Measurements from ENCODE around the gene ATG2B. TPM values are rescaled to one million over a fixed set of nuclear protein-coding genes. Genes with fewer than 3 reads are reported as not detected.

ATG2B gene
- total RNA-seq, 4 donors from 2014 or later = 26.4 to 44.9 (median 37.6) TPM

DNA sequence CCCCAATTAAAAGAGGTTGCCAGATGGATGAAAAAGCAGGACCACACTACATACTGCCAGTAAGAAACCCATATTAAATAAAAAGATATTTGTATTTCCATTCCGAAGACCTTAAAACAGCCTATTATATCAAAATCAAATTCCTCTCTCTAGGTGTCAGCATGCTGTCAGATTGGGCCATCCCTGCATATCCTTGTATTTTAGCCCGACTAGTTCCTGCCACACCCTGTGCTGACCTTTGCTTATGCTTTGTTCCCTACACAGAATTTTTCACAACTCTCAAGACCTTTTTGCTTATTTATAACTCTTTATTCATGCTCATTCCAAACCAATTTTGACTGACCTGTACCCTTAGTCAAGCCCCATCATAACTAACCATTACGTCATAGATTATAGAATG lies 13.0 kb upstream of the ATG2B start:
- H3K9me3 ChIP-seq = no peaks in the 10 kb centered on the region
- no peak for DNase-seq (ENCODE audit: low spot score in 2 of 2)
- no peak overlapping the region for H3K27ac ChIP-seq
- peaks cover 0 to 6% (median 0%) of the 10 kb centered on the region in 4 donors for H3K4me1 ChIP-seq
- peaks cover 0 to 3% (median 0%) of the 10 kb centered on the region in 3 donors for H3K36me3 ChIP-seq
- TF ChIP-seq POLR2A (IDR thresholded peaks at IDR 0.05) (no peak), EP300 (IDR thresholded peaks at IDR 0.05) (no peak)
- TF ChIP-seq, protein P1, sequence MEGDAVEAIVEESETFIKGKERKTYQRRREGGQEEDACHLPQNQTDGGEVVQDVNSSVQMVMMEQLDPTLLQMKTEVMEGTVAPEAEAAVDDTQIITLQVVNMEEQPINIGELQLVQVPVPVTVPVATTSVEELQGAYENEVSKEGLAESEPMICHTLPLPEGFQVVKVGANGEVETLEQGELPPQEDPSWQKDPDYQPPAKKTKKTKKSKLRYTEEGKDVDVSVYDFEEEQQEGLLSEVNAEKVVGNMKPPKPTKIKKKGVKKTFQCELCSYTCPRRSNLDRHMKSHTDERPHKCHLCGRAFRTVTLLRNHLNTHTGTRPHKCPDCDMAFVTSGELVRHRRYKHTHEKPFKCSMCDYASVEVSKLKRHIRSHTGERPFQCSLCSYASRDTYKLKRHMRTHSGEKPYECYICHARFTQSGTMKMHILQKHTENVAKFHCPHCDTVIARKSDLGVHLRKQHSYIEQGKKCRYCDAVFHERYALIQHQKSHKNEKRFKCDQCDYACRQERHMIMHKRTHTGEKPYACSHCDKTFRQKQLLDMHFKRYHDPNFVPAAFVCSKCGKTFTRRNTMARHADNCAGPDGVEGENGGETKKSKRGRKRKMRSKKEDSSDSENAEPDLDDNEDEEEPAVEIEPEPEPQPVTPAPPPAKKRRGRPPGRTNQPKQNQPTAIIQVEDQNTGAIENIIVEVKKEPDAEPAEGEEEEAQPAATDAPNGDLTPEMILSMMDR (IDR thresholded peaks at IDR 0.05) = no peak
- H3K4me3 ChIP-seq = no peak overlapping the region
- 80 to 81% methylated on average over 3 of the region's 3 CpGs for WGBS, 2 donors
- H3K27me3 ChIP-seq = no peaks in the 10 kb centered on the region

DNA sequence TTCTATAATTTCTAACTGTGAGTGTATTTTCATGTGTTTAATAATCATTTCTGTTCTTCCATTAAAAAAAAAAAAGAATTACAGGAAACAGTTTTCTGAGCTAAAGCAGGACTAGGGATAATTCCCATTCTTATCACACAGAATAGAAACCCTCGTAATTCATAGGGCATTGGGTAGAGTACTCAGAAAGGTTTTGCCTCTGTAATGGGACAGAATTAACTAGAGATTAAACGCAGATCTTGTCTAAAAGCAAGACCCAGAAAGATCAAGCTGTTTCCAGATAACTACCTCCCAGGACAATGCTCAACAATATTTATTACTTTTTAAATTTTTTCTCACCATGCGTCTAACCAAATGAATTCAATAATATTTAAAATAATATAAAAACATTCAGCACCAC lies 10.4 kb upstream of the ATG2B start:
- 81 to 83% methylated on average over 3 of the region's 3 CpGs for WGBS, 2 donors
- H3K4me3 ChIP-seq = no peak overlapping the region
- peaks cover 0 to 6% (median 0%) of the 10 kb centered on the region in 4 donors for H3K4me1 ChIP-seq
- no peaks in the 10 kb centered on the region for H3K9me3 ChIP-seq
- peaks cover 0 to 3% (median 0%) of the 10 kb centered on the region in 3 donors for H3K36me3 ChIP-seq
- no peaks in the 10 kb centered on the region for H3K27me3 ChIP-seq
- H3K27ac ChIP-seq = no peak overlapping the region
- no peak for DNase-seq (ENCODE audit: low spot score in 2 of 2)
- TF ChIP-seq POLR2A (IDR thresholded peaks at IDR 0.05) = no peak
- TF ChIP-seq, protein P1 (IDR thresholded peaks at IDR 0.05) = no peak
- TF ChIP-seq EP300 (IDR thresholded peaks at IDR 0.05) = no peak

DNA sequence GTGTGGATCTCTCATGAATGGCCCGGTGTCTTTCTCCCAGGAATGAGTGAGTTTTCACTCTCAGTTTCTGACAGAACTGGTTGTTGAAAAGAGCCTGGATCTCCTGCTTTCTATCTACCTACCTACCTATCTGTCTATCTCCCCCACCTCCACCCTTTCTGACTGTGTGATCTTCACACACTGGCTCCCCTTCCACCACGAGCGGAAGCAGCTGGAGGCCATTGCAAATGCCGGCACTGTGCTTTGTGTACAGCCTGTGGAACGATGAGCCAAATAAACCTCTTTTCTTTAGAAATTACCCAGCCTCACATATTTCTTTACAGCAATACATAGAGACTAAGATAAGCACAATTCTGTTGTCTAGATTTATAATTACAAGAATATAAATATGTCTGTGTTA lies 7.4 kb upstream of the ATG2B start:
- DNase-seq (ENCODE audit: low spot score in 2 of 2) = no peak
- Histone ChIP-seq H3K27ac (no peak overlapping the region), H3K27me3 (no peaks in the 10 kb centered on the region), H3K9me3 (no peaks in the 10 kb centered on the region), H3K36me3 (peaks cover 0 to under 1% (median 0%) of the 10 kb centered on the region in 3 donors), H3K4me1 (no peaks in the 10 kb centered on the region), H3K4me3 (no peak overlapping the region)
- 73 to 77% methylated on average over 5 of the region's 5 CpGs for WGBS, 2 donors
- TF ChIP-seq POLR2A (IDR thresholded peaks at IDR 0.05) (no peak), EP300 (IDR thresholded peaks at IDR 0.05) (no peak)
- TF ChIP-seq, protein P1 (IDR thresholded peaks at IDR 0.05) = no peak

DNA sequence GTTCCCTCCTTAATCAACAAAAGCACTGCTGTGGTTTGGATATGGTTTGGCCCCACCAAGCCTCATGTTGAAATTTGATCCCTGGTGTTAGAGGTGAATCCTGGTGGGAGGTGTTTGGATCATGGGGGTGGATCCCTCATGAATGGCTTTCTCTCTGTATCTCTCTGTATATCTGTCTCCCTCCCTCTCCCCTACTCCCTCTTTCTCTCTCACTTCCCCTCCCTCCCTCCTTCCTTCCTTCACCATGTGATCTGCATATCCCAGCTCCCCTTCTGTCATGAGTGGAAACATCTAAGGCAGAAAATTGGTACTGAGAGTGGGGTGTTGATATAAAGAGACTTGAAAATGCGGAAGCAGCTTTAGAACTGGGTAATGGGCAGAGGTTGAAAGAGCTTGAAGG lies 5.4 kb upstream of the ATG2B start:
- H3K4me3 ChIP-seq = no peak overlapping the region
- H3K9me3 ChIP-seq = no peaks in the 10 kb centered on the region
- WGBS, 2 donors = 98 to 100% methylated on average over 1 of the region's 1 CpG
- H3K27me3 ChIP-seq = no peaks in the 10 kb centered on the region
- H3K27ac ChIP-seq = no peak overlapping the region
- no peak for DNase-seq (ENCODE audit: low spot score in 2 of 2)
- H3K36me3 ChIP-seq = no peaks in the 10 kb centered on the region
- H3K4me1 ChIP-seq = peaks cover 0 to 14% (median 8%) of the 10 kb centered on the region in 4 donors
- TF ChIP-seq EP300 (IDR thresholded peaks at IDR 0.05) (no peak), POLR2A (IDR thresholded peaks at IDR 0.05) (no peak)
- TF ChIP-seq, protein P1 (IDR thresholded peaks at IDR 0.05) = no peak

DNA sequence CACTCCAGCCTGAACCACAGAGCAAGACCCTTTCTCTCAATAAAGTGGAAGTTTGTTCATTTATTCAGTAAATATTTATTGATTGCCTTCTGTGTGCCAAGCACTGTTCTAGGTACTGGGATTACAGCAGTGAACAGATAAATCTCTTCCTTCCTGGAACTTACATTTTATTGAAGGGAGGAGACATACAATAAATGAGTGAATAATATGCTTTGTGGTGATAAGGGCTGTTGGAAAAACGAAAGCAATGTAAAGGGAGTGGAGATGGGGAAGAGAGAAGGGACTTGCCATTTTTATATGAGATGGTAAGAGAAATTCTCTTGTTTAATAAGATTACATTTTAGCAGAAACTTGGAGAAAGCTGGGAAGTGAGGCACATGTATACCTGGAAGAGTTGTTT lies 1.8 kb upstream of the ATG2B start:
- Histone ChIP-seq H3K4me1 (peaks cover 0 to 34% (median 25%) of the 10 kb centered on the region in 4 donors), H3K27ac (peak overlapping the region in 1 of 4 donors; percentile 93), H3K4me3 (no peak overlapping the region), H3K27me3 (no peaks in the 10 kb centered on the region), H3K36me3 (no peaks in the 10 kb centered on the region), H3K9me3 (no peaks in the 10 kb centered on the region)
- DNase-seq (ENCODE audit: low spot score in 2 of 2) = no peak
- WGBS, 2 donors = 77 to 88% methylated on average over 1 of the region's 1 CpG
- TF ChIP-seq EP300 (IDR thresholded peaks at IDR 0.05) (no peak), POLR2A (IDR thresholded peaks at IDR 0.05) (no peak)
- TF ChIP-seq, protein P1 (IDR thresholded peaks at IDR 0.05) = no peak

Data from tibial nerve (tissue), 4 donors.